ENCODE measurements around the gene RNF25.

Gene RNF25

DNA sequence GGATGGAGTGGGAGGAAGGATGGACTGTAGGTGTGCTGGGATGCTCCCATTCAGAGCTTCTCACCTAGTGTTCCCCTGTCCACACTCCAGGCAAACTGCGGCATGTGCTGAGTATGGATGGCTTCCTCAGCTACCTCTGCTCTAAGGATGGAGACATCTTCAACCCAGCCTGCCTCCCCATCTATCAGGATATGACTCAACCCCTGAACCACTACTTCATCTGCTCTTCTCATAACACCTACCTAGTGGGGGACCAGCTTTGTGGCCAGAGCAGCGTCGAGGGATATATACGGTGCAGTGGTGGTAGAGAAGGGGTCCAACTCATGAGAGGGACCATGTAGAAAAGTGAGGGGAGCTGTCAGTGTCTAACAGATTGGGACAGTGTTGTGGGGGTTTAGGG, 43.9 kb downstream of the RNF25 start:
- Mint-ChIP-seq H3K36me3 (ENCODE audit: low read depth) (no peaks in the 10 kb centered on the region), H3K9me3 (no peaks in the 10 kb centered on the region), H3K27me3 (ENCODE audit: low read depth, poor library complexity) (peaks cover 5% of the 10 kb centered on the region), H3K4me1 (no peaks in the 10 kb centered on the region), H3K27ac (no peak overlapping the region), H3K4me3 (no peak overlapping the region)
- TF ChIP-seq, protein P1, sequence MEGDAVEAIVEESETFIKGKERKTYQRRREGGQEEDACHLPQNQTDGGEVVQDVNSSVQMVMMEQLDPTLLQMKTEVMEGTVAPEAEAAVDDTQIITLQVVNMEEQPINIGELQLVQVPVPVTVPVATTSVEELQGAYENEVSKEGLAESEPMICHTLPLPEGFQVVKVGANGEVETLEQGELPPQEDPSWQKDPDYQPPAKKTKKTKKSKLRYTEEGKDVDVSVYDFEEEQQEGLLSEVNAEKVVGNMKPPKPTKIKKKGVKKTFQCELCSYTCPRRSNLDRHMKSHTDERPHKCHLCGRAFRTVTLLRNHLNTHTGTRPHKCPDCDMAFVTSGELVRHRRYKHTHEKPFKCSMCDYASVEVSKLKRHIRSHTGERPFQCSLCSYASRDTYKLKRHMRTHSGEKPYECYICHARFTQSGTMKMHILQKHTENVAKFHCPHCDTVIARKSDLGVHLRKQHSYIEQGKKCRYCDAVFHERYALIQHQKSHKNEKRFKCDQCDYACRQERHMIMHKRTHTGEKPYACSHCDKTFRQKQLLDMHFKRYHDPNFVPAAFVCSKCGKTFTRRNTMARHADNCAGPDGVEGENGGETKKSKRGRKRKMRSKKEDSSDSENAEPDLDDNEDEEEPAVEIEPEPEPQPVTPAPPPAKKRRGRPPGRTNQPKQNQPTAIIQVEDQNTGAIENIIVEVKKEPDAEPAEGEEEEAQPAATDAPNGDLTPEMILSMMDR (IDR thresholded peaks at IDR 0.05): no peak
- DNase-seq: no peak

DNA sequence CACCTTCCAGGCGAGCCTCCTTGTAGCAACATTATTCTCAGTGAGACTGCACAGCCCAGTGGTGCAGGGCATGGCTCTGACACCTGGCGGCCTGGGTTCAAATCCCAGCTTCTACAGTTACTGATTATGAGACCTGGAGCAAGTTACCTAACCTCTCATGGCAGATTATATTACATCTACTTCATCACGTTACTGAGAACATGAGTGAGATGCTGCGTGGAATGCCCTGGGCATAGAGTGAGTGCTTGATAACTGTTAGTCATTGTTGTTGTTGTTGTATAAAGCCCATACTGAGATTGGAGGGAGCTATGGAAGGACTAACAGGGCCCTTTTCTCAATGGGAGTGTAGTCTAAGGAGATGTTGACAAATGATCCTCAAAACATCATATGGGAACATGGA, 45.4 kb downstream of the RNF25 start:
- Mint-ChIP-seq H3K4me3 (no peak overlapping the region), H3K36me3 (ENCODE audit: low read depth) (no peaks in the 10 kb centered on the region), H3K27ac (no peak overlapping the region), H3K27me3 (ENCODE audit: low read depth, poor library complexity) (peaks cover 5% of the 10 kb centered on the region), H3K4me1 (no peaks in the 10 kb centered on the region), H3K9me3 (no peaks in the 10 kb centered on the region)
- TF ChIP-seq, protein P1 (IDR thresholded peaks at IDR 0.05): no peak
- DNase-seq: no peak

DNA sequence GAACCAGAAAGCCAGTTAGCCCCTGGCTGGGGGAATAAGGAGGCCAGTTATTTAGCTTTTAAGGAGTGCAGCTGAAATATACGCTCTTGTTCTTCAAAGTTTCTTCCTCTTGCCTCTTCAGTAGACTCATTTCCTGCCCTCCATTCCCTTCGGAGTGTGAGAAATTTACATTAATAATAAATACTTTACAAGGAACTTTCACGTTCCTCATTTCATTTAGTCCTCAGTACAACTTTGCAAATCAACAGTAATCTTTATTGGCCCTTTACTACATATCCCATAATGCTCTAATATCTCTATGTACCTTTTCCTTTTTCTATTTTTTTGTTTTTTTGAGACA, 48.5 kb downstream of the RNF25 start:
- TF ChIP-seq, protein P1 (IDR thresholded peaks at IDR 0.05): no peak
- H3K27me3 Mint-ChIP-seq (ENCODE audit: low read depth, poor library complexity): peaks cover 7% of the 10 kb centered on the region
- no peak for DNase-seq
- H3K9me3 Mint-ChIP-seq: no peaks in the 10 kb centered on the region
- no peak overlapping the region for H3K4me3 Mint-ChIP-seq
- H3K36me3 Mint-ChIP-seq (ENCODE audit: low read depth): no peaks in the 10 kb centered on the region
- no peaks in the 10 kb centered on the region for H3K4me1 Mint-ChIP-seq
- no peak overlapping the region for H3K27ac Mint-ChIP-seq

DNA sequence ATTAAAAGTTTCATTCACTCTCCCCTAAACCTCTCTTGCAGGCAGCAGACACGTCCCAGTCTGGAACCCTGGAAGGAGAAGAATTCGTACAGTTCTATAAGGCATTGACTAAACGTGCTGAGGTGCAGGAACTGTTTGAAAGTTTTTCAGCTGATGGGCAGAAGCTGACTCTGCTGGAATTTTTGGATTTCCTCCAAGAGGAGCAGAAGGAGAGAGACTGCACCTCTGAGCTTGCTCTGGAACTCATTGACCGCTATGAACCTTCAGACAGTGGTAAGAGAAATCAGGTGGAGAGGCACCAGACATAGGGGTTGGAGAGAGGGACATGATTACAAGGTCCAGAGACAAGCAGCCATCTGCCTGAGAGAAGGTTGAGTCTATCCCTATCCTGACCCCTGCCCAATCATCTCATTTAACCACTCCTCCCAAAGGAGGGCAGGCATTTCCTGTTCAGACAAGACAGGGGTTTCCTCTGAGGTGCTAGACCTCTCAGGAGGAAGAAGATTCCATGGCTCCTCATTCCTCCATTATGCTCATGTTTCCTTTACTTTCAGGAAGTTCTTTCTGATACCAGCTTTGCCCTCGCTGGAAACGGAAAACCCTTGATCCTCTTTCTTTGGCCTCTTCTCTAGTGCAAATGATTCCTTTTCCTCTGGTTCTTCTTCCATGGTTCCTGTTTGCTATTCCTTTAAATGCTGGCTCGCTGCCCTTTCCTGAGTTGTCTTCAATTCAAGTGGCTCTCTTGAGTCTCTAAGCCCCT, 49.0 kb downstream of the RNF25 start:
- H3K27me3 Mint-ChIP-seq (ENCODE audit: low read depth, poor library complexity): peaks cover 8% of the 10 kb centered on the region
- H3K4me1 Mint-ChIP-seq: no peaks in the 10 kb centered on the region
- H3K36me3 Mint-ChIP-seq (ENCODE audit: low read depth): no peaks in the 10 kb centered on the region
- H3K4me3 Mint-ChIP-seq: no peak overlapping the region
- DNase-seq: no peak
- H3K27ac Mint-ChIP-seq: no peak overlapping the region
- TF ChIP-seq, protein P1 (IDR thresholded peaks at IDR 0.05): no peak
- H3K9me3 Mint-ChIP-seq: no peaks in the 10 kb centered on the region

- Mint-ChIP-seq H3K27me3 (ENCODE audit: low read depth, poor library complexity) (peaks cover 5% of the 10 kb centered on the region), H3K27ac (no peak overlapping the region), H3K9me3 (no peaks in the 10 kb centered on the region), H3K36me3 (ENCODE audit: low read depth) (no peaks in the 10 kb centered on the region), H3K4me1 (no peaks in the 10 kb centered on the region), H3K4me3 (no peak overlapping the region)
- TF ChIP-seq, protein P1 (IDR thresholded peaks at IDR 0.05): no peak
- DNase-seq: no peak
Observed at GRCh38 chr2:218621007-218621406, 50.8 kb downstream of the RNF25 start.

Measured in nephron progenitor cell (in vitro differentiated cells).